LoVo (cell line): ENCODE measurements around the gene WWOX.

ENCODE experiments used
- DNase-seq: peaks from one replicate; pipeline ENCODE4 v3.0.0-alpha.2; 2016; ENCODE audit warnings: low spot score

Gene WWOX

DNA sequence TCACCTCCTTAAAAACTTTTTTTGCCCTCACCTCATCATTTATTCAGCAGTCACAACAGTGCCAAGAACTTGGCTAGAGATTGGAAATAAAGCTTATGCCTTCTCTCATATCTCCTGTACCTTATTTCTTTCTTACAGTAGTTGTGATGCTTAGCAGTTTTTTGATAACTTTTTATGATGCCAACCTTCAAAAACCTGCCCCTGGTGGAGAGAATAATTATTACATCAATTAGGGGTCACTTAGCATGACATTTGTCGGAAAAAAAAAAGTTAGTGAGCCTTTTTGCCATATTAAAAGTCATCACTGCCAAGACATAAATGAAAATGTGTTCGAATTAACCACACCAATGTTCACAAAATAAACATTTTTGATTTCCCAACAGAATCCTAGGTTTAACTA is 296.6 kb downstream of the WWOX start:
- no peak for DNase-seq

DNA sequence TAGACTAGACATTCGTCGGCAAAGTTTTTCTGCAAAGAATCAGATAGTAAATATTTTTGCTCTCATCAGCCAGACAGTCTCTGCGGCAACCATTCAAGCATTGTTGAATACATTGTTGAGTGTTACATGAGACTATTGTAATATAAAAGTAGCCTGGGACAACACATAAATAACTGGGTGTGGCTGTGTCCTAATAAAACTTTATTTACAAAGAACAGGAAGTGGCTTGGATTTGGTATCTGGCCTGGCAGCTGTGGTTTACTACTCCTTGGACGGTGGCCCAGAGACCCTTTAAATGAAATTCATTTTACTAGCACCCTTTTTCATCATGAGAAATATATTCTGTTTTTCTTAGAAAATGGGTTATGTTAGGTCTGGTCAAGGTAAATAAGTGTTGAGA is 297.2 kb downstream of the WWOX start:
- DNase-seq: no peak

DNA sequence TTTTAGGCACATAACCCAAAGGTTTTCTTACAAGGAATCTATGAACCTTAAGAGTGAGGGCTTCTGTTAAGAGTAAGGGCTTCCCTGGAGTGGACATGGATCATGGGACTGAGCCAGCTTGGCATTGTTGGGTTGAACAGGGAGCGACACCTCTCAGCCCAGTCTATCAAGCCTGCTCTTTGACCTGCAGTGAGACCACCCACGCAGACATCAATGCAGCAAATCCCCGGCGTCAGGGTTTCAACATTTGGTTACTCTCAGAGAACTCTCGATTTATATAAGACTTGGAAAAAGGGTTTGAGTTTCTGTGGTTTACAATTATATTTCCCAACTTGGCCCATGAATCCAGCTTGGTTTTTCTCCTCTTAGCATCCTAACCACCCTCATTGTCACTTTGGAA is 299.9 kb downstream of the WWOX start:
- no peak for DNase-seq

DNA sequence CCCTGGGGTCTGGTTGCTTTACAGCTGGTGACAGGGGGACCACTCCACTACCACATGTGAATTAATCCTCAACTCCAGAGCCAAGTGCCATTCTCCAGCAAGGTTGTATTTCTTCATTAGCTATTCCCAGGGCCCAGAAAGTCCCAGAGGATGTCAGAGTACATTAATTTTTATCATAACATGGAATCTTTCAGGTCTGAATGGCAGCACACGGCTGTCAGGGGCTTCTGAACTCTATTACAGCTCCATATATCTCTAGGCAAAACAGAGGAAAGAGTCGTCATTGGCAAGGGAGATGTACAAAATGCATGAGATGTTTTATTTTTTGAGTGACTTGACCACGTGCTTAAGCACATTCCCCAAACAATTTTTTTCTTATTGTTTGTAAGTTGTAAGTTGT is 303.4 kb downstream of the WWOX start:
- no peak for DNase-seq

DNA sequence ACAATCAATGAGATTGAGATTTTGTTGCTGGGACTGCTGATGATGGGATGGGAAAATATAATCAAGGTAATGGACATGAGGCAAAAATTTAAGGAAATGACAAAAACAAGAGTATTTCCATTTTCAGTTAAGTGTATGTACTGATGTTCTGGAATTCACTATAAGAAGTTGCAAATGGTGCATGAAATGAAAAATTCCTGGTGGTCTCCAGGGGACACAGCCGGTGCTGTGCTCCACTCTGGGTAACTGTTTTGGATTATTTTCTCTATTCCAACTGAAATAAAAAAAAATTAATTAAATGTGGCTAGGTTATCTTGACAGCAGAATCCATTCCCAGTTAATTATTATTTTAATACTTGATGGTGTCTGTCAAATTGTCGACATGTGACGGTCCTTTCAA is 305.6 kb downstream of the WWOX start:
- no peak for DNase-seq

DNA sequence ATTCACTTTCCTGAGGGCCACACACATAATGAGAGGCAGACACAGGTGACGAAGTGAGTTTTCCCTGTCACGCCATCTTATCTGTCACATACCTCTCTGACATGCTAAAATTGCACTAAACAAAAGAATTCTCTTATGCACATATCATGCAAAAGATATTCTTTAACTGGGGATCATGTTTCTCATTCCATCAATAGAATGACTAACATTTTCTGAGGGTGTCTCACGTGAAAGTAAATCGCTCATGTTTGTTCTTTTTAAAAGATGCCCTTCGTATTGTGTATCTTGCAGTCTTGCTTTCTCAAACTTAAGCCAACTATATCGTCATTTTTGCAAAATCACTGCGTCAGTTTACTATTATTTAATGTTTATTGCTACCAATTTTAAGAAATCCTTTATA is 306.4 kb downstream of the WWOX start:
- no peak for DNase-seq

DNA sequence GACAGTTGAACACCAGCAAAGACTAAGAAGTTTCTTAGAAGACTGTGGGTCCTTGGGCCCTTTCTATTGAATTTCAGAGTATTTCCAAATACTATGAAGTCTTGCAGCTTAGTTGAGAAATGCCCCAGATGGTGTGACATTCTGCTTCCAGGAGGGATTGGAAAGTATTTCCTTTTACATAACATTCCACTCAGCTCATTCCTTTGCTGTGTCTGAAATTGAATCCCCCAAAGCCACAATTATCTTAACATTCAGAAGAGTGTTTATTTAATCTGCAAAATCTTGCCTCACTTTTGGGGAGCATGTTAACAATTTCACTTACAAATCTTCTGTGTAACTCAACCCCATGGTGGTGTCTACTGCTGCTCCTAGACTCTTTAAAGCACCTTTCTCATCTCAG is 307.7 kb downstream of the WWOX start:
- DNase-seq: no peak

DNA sequence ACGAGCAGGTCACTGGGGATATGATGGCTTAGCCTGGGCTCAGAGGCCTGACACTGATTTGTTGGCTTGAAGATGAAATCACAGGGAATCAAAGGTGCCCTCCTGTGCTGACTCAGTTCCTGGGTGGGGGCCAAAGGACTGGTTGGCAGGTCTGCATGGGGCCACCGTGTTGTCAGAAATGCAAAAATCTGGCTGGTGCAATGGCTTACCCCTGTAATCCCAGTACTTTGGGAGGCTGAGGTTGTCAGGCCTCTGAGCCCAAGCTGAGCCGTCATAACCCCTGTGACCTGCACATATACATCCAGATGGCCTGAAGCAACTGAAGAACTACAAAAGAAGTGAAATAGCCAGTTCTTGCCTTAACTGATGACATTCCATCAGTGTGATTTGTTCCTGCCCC is 314.2 kb downstream of the WWOX start:
- DNase-seq: no peak

DNA sequence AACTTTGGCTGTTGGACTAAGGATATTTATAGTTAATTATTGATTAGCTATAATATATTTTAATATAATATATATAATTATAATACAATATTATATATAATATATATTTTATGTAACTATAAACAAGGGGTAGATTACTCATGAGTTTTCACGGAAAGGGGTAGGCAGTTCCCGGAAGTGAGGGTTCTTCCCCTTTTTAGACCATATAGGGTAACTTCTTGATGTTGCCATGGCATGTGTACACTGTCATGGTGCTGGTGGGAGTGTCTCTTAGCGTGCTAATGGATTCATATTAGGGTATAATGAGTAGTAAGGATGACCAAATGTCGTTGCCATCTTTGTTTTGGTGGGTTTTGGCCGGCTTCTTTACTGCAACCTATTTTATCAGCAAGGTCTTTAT is 315.6 kb downstream of the WWOX start:
- DNase-seq: no peak

DNA sequence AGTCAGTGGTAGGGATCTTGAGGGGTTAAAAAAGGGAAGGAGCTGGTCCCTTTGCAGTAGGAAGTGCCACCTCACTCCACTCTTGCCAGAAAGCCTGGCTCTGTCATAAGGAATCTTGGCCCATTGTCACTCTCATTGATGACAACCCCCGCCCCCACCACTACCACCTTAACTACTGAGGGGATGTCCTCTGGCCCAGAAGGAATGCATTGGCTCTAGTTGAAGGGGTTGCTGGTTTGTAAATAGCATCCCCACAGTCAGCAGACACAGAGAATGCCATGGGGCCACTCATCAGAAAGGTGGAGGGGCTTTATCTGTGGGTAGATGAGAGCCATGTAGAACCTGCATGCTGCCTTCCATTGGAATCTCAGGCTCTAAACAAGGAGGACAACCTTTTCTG is 316.2 kb downstream of the WWOX start:
- no peak for DNase-seq

DNA sequence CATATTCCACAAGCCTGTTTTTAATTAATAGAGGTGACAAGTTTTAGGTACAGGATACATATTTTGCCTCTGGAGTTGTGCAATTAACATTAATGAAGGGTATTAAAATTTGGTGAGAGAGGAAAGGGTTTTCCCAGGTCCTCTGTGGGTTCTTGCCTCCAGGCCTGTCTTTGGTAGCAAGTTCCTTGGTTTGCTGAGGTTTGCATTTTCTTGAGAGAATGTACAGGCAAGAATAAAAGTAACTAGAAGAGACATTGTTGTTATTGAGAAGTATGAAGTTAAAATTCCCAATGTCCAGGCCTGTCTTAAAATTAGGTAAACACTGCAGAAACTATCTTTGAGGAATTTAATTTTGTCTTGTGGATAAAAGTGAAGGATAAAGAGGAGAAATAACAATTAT is 316.9 kb downstream of the WWOX start:
- no peak for DNase-seq

DNA sequence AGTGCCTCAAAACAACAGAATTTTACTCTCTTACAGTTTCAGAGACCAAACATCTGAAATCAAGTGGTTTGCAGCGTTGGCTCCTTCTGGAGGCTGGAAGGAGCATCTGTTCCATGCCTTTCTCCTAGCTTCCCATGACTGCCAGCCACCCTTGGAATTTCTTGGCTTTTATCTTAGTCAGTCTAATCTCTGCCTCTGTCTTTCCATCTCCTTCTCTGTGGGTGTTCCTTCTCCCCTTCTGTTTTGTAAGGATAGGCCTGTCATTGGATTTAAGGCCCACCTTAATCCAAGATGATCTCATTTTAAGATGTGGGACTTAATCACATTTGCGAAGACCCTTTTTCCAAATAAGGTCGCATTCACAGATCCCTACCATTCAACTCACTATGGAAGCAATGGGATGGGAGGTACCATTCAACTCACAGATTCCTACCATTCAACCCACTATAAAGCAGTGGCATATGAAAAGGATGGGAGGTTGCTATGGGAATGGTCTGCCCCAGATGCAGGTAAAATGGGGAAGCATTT is 321.8 kb downstream of the WWOX start:
- DNase-seq: no peak

DNA sequence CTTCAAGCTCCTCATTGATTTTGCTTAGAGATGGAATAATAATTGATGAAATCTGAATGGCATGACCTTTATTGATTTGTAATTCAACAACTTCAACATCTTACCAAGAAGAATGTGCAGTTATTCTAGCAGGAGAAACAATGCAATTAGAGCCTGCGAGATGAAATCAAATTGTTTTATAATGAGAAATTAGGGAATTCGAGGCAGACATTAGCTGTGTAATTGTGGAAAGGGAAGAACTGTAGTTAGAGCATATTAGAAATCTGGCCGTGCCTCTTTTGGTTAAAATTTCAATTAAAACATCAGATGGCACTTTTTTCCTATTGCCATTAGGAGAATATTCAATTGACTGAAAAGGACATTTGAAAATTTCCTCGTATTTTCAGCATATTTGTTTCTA is 325.8 kb downstream of the WWOX start:
- no peak for DNase-seq

DNA sequence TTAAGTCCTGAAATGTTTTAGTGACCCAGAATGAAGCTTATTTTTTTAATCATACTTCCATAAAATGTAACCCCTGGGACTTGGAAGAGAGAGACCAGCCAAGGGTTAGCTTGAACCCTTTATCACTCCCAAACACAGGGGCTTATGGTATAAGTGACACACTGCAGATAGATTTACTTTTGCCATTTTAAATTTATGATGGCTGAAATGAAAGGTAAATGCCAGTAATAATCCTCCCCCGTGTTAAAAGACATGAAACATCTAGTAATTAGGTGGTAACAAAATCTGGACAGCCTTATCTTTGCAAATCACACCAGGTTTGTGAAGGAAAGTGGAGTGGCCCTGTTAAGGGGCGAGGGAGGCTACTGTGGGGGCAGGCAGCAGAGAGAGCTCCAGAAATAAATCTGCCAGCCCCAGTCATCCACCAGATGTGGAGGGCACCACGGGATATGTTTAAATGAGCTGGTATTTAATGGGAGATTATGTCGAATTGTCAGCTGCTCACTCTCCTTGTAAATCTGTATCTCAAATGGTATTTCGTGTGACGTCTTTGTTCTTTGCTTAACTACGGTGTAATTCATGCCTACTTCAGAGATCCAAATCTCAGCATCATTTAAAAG is 326.5 kb downstream of the WWOX start:
- DNase-seq: no peak

DNA sequence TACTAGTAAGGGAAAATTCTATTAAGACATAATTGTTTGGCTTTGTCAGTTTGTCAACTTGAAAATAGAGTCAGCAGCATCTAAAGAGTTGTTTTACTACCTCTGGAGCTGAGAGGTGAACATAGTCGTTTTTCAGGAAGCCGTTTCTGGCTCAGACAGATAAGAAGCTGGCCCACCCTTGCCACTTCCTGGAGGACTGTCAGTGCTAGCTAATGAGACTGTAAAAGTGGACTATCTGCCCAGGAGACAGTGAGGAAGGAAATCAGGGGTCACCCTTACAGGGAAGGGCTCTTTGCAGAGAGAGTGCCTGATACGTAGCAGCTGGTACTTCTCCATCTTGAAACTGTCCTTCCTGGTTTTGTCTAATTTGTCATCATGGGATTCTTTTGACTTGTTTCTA is 328.7 kb downstream of the WWOX start:
- DNase-seq: no peak

DNA sequence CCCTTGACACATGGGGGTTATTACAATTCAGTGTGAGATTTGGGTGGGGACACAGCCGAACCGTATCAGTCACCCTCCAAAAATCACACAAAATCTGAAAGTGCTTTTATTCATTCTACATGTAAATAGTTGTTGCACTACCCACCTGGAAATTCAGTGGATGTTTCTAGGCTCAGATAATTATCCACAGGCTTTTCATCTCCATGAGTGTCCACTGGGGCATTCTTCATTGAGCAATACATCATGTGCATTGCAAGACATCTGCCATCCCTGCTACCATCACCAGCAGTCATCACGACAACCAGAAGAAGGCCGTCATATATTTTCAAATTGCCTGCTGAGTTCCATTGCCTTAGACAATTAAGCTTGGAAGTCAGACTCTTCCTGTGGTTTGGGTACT is 330.8 kb downstream of the WWOX start:
- DNase-seq: no peak

DNA sequence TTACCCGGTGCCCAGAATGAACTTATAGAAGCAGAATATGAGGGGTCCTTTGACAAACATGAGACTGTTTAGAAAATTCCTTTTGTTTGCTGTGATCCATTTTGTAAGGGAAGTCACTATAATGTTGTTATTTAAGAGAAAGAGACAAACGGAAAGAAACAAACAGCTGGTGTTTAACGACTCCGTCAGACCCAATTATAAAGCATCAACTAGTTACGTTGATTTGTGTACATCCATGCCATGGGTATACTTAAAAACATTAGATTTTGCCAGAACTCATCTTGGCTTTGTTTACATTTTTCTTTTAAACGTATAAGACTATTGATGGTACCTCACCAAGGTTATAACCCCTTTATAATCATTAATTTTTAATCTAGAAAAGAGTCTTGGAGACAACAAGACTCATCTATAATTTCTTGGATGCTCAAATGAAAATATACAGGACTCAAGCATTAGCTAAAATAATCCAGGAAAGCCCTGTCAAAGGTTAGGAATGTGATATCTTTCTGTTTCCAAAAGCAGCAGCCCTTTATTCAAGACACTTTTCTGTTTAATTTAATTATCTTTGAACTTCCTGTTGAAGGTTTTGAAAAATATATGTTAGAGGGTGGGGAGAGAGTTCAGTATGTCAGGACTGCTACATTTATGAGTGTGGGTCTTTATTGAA is 331.7 kb downstream of the WWOX start:
- DNase-seq: no peak

DNA sequence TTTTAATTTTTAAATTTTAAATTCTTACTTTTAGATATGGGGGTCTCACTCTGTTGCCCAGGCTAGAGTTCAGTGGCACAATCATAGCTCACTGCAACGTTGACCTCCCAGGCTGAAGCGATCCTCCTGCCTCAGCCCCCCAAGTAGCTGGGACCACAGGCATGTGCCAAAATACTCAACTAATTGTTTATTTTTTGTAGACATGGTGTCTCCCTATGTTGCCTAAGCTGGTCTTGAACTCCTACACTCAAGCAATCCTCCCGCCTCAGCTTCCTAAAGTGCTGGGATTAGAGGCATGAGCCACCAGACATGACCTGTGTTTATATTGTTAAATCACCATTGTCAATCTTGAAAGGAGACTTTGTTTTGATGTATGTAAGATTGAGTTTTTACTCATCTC is 332.2 kb downstream of the WWOX start:
- no peak for DNase-seq

DNA sequence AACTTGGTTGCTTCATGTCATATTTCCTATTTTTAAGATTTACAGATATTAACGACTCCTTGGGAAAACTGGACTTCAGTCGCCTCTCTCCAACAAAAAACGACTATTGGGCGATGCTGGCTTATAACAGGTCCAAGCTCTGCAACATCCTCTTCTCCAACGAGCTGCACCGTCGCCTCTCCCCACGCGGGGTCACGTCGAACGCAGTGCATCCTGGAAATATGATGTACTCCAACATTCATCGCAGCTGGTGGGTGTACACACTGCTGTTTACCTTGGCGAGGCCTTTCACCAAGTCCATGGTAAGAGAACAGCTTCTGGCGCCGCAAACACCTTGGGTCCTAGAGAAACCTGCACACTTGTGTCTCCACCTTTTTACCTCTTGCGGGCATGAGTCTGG is 333.0 kb downstream of the WWOX start:
- no peak for DNase-seq

DNA sequence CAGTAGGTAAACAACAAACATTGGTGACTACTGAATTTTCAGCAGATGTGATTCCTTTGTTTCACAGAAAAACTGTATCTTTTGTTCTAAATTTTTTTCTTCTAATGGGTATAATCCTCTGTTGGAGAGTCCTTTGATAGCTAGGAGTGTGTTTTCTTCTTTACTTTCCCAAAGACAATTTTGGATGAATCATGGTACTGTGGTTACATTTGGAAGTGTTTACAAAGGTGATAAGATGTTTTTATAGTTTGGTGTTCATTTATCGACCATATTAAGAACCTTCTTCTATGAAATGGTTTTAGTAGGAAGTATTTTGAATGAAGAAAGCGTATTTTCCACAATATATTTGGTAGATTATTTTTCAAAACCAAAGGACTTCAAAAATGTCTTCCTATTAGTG is 333.7 kb downstream of the WWOX start:
- no peak for DNase-seq

DNA sequence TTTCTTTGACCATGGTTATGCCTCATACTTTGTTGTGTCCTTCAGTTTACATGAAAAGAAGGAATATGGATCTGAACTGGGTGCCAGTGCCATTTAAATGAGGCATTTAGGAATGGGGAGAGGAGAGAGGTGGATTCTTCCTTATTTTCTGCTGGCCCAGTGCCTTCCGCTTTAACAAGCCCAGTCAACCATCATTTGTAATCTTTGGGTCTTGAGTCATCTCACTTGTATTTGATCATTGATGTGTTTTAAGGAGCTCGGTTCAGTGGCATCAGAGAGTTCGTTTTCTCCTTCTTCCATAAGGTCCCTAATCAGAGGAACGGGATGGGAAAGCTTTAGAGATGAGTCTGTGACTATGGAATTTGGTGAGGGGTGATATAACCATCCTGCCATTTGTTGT is 334.9 kb downstream of the WWOX start:
- no peak for DNase-seq

DNA sequence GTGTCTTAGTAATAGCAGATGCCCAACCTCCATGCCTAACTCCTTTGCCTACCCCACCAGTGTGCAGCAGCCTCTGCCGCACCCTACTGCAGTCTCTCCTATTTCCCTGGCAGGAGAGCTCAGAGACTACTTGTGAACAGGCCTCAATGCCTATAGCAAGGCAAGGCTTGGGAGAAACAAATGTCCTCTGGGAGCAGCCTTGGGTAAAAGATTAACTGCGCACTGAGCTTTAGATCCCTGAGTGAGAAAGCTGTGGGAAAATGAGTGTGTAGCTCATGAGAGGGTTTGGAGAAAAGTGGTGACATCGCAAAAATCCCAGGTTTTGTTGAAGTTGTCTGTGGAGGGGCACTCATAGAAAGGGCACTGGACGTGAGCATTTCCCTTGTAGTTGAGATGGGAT is 335.8 kb downstream of the WWOX start:
- DNase-seq: no peak

DNA sequence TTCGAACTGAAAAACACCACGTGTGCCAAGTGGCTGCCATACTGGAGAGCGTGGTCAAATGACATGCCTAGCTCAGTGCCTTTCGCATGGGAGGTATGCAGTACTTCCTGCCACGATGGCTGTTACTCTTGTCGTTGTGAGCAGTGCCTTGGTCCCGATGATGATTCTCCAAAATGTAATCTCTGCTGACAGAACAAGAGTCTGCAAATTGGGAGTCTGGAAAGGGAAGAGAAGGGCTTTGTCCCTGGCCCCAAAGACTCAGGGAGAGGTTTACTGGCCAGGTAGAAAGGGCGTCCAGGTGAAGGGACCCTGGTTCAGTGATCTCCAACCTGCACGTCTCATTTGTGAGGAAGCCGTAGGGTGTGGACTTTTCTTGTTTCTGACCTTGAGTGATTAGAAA is 336.6 kb downstream of the WWOX start:
- no peak for DNase-seq

DNA sequence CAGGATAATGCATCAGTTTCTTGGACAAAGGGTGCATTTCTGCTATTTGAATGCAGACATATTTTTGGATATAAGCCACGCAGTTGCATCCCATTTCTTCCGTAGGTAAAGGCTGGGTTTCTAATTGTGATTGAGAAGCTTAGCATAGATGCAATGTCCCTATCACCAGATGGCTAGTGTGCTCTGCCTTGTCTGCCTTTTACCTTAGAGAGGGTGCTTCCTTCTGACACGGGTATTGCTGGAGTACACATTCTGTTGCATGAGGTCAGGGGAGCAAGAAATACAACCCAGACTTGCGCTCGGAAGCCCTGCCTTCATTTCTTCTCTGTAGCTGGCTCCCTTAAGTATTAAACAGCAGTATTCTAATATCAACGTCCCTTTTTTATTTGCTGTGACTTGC is 337.4 kb downstream of the WWOX start:
- no peak for DNase-seq
